ENCODE measurements around the gene PPP1R9B. TPM values are rescaled to one million over a fixed set of nuclear protein-coding genes. Genes with fewer than 3 reads are reported as not detected.

The PPP1R9B gene
- polyA plus RNA-seq, 1 donor (not counting 4 experiments of a cell fraction or from before 2014, with no cell fraction given): 16.1 TPM

DNA sequence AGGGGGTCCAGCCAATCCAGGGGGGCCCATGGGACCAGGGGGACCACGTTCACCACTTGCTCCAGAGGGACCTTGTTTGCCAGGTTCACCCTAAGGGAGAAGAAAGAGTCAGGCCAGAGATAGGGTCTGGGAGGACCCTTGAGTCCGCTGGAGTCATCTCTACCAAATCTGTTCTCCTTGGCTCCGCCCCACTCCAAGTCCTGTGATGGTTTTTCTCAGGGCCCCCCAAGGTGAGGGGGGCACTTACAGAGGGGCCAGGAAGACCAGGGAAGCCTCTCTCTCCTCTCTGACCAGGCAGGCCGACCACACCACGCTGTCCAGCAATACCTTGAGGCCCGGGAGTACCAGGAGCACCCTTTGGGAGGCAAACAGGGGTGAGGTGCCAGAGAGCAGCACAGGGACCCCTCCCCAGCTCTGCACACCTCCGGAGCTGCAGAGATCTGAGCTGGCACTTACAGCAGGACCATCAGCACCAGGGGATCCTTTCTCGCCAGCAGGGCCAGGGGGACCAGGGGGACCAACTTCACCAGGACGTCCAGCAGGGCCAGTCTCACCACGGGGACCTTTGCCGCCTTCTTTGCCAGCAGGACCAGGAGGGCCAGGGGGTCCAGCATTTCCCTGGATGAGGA lies 38.6 kb upstream of the PPP1R9B start:
- dilution Hi-C loops (cut with MboI; ENCODE audit: extremely low pct_ligation_motif_present, low sequenced_read_pairs): no loop called here
- Histone ChIP-seq H3K9me3 (ENCODE audit: control insufficient read depth, low read depth, low read length) (no peaks in the 10 kb centered on the region), H2AFZ (ENCODE audit: control insufficient read depth, low read length) (no peak overlapping the region), H3K4me3 (ENCODE audit: control insufficient read depth in 2 of 3, extremely low read depth in 1 of 3, insufficient read depth in 2 of 3, low read depth in 1 of 3, low read length in 3 of 3) (no peak overlapping the region), H3K36me3 (ENCODE audit: control insufficient read depth in 2 of 2, extremely low read depth in 1 of 2, insufficient read depth in 2 of 2, low read length in 2 of 2) (peaks cover 0 to 10% of the 10 kb centered on the region in 2 experiments), H4K20me1 (ENCODE audit: control insufficient read depth, extremely low read depth, insufficient read depth, low read length) (no peaks in the 10 kb centered on the region), H3K9ac (ENCODE audit: control insufficient read depth, extremely low read depth, insufficient read depth, low read length) (no peak overlapping the region), H3K9me1 (ENCODE audit: control insufficient read depth, extremely low read depth, insufficient read depth, low read length) (no peaks in the 10 kb centered on the region), H3K27me3 (ENCODE audit: control insufficient read depth, extremely low read depth, insufficient read depth, low read length) (no peaks in the 10 kb centered on the region), H3K79me2 (ENCODE audit: control insufficient read depth, insufficient read depth, low read length) (no peaks in the 10 kb centered on the region), H3K27ac (ENCODE audit: control insufficient read depth, insufficient read depth, low read length) (no peak overlapping the region), H3K4me1 (ENCODE audit: control insufficient read depth, extremely low read depth, insufficient read depth, low read length) (peaks cover 10% of the 10 kb centered on the region), H3K4me2 (ENCODE audit: control insufficient read depth, extremely low read depth, insufficient read depth, low read depth, low read length) (no peak overlapping the region)
- FAIRE-seq (no peak), DNase-seq (ENCODE audit: low read depth, low spot score) (no peak)
- TF ChIP-seq CTCF (optimal IDR thresholded peaks at IDR 0.05 in 1 of 3, IDR thresholded peaks at IDR 0.05 in 1 of 3, conservative IDR thresholded peaks at IDR 0.05 in 1 of 3; ENCODE audit: extremely low read depth in 1 of 3, insufficient read depth in 2 of 3, low read length in 3 of 3): no peak
- no peak for TF ChIP-seq EZH2 (IDR thresholded peaks at IDR 0.05; ENCODE audit: low read length)

DNA sequence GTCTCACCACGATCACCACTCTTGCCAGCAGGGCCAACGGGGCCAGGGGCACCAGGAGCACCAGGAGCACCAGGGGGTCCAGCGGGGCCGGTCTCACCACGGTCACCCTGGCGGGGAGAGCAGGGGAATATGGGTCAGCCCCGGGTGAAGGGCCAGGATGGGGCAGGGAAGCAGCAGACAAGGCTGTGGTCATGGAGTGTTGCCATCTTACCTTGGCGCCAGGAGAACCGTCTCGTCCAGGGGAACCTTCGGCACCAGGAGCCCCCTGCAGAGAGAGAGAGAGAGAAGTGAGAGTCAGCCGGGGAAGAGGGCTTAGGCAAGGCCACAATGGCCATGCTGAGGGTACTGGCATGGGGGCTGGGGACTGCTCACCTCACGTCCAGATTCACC lies 38.0 kb upstream of the PPP1R9B start:
- Histone ChIP-seq H3K4me3 (ENCODE audit: control insufficient read depth in 2 of 3, extremely low read depth in 1 of 3, insufficient read depth in 2 of 3, low read depth in 1 of 3, low read length in 3 of 3) (no peak overlapping the region), H2AFZ (ENCODE audit: control insufficient read depth, low read length) (no peak overlapping the region), H3K36me3 (ENCODE audit: control insufficient read depth in 2 of 2, extremely low read depth in 1 of 2, insufficient read depth in 2 of 2, low read length in 2 of 2) (peaks cover 0 to 10% of the 10 kb centered on the region in 2 experiments), H3K9me1 (ENCODE audit: control insufficient read depth, extremely low read depth, insufficient read depth, low read length) (no peaks in the 10 kb centered on the region), H3K27me3 (ENCODE audit: control insufficient read depth, extremely low read depth, insufficient read depth, low read length) (no peaks in the 10 kb centered on the region), H3K4me2 (ENCODE audit: control insufficient read depth, extremely low read depth, insufficient read depth, low read depth, low read length) (no peak overlapping the region), H3K27ac (ENCODE audit: control insufficient read depth, insufficient read depth, low read length) (no peak overlapping the region), H3K79me2 (ENCODE audit: control insufficient read depth, insufficient read depth, low read length) (no peaks in the 10 kb centered on the region), H3K4me1 (ENCODE audit: control insufficient read depth, extremely low read depth, insufficient read depth, low read length) (peaks cover 15% of the 10 kb centered on the region), H3K9me3 (ENCODE audit: control insufficient read depth, low read depth, low read length) (no peaks in the 10 kb centered on the region), H3K9ac (ENCODE audit: control insufficient read depth, extremely low read depth, insufficient read depth, low read length) (no peak overlapping the region), H4K20me1 (ENCODE audit: control insufficient read depth, extremely low read depth, insufficient read depth, low read length) (no peaks in the 10 kb centered on the region)
- dilution Hi-C loops (cut with MboI; ENCODE audit: extremely low pct_ligation_motif_present, low sequenced_read_pairs): no loop called here
- TF ChIP-seq EZH2 (IDR thresholded peaks at IDR 0.05; ENCODE audit: low read length): no peak
- TF ChIP-seq CTCF (optimal IDR thresholded peaks at IDR 0.05 in 1 of 3, IDR thresholded peaks at IDR 0.05 in 1 of 3, conservative IDR thresholded peaks at IDR 0.05 in 1 of 3; ENCODE audit: extremely low read depth in 1 of 3, insufficient read depth in 2 of 3, low read length in 3 of 3): no peak
- DNase-seq (ENCODE audit: low read depth, low spot score): no peak
- FAIRE-seq: no peak
